Endothelial cell of umbilical vein (primary cell): ENCODE results near the gene TOP1.

Experiments
- FOS ChIP-seq: IDR thresholded peaks from 2 replicates; pipeline ENCODE4 v1.6.1; 2011; ENCODE audit warnings: mild to moderate bottlenecking, low read length, moderate library complexity, borderline replicate concordance; ENCODE audit not compliant: insufficient read depth
- TF ChIP-seq, protein P1 (sequence below), 2 donors: IDR thresholded peaks; 1 replicate in 1 of 2; 2 replicates in 1 of 2; pipeline ENCODE4 v1.5.1; 2011; ENCODE audit warnings: low read length in 2 of 2, mild to moderate bottlenecking in 2 of 2, moderate library complexity in 2 of 2, control low read depth in 1 of 2, inconsistent platforms in 1 of 2, low read depth in 1 of 2; ENCODE audit not compliant: insufficient read depth in 1 of 2; ENCODE audit errors: extremely low read depth in 1 of 2

DNA sequence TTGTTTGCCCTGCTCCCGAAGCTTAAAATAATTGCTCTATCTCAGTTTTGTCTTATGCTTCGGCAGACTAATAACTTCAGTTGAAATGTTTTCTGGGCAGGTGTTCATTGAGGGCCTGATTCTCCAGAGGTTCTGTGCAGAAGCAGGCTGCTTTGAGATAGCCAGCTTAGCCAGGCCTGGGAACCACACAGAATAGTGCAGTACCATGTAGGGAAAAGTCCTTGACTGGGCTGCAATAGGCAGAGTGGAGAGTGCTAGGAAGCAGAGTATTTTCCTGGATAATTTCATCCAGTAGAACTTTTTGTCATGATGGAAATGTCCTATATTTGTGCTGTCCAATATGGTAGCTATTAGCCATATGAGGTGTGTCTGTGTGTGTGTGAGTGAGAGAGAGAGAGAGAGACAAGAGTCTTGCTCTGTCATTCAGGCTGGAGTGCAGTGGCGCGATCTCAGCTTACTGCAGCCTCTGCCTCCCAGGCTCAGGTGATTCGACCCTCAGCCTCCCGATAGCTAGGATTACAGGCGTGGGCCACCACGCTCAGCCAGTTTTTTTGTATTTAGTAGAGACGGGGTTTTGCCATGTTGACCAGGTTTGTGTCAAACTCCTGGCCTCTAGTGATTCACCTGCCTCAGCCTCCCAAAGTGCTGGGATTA lies 15.9 kb downstream of the TOP1 start:
- no peak for TF ChIP-seq FOS
- TF ChIP-seq, protein P1, sequence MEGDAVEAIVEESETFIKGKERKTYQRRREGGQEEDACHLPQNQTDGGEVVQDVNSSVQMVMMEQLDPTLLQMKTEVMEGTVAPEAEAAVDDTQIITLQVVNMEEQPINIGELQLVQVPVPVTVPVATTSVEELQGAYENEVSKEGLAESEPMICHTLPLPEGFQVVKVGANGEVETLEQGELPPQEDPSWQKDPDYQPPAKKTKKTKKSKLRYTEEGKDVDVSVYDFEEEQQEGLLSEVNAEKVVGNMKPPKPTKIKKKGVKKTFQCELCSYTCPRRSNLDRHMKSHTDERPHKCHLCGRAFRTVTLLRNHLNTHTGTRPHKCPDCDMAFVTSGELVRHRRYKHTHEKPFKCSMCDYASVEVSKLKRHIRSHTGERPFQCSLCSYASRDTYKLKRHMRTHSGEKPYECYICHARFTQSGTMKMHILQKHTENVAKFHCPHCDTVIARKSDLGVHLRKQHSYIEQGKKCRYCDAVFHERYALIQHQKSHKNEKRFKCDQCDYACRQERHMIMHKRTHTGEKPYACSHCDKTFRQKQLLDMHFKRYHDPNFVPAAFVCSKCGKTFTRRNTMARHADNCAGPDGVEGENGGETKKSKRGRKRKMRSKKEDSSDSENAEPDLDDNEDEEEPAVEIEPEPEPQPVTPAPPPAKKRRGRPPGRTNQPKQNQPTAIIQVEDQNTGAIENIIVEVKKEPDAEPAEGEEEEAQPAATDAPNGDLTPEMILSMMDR (IDR thresholded peaks at IDR 0.05; ENCODE audit: extremely low read depth in 1 of 2, insufficient read depth in 1 of 2, low read depth in 1 of 2, low read length in 2 of 2): no peak
